ENCODE measurements around the gene TMEM92.

TMEM92 gene

DNA sequence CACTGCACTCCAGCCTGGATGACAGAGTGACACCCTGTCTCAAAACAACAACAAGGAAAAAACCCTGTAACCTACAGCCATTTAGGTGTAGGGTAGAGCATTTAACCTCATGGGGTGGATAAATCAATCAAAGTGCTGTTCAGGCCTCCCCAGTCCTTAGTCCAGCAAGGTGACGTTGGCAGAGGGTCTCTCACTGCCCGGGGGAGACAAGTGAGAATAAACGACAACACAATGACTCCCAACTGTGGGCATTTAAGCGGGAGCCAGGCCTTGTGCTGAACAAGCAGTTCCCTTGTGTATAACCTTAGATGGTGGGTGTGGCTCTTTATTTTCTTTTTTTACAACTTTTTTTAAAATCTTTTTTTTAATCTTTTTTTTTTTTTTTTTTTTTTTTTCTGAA, 29.3 kb downstream of the TMEM92 start:
- no peak for TF ChIP-seq SIN3A (IDR thresholded peaks at IDR 0.05; ENCODE audit: borderline replicate concordance, insufficient read depth, low read length)
- TF ChIP-seq, protein P1, sequence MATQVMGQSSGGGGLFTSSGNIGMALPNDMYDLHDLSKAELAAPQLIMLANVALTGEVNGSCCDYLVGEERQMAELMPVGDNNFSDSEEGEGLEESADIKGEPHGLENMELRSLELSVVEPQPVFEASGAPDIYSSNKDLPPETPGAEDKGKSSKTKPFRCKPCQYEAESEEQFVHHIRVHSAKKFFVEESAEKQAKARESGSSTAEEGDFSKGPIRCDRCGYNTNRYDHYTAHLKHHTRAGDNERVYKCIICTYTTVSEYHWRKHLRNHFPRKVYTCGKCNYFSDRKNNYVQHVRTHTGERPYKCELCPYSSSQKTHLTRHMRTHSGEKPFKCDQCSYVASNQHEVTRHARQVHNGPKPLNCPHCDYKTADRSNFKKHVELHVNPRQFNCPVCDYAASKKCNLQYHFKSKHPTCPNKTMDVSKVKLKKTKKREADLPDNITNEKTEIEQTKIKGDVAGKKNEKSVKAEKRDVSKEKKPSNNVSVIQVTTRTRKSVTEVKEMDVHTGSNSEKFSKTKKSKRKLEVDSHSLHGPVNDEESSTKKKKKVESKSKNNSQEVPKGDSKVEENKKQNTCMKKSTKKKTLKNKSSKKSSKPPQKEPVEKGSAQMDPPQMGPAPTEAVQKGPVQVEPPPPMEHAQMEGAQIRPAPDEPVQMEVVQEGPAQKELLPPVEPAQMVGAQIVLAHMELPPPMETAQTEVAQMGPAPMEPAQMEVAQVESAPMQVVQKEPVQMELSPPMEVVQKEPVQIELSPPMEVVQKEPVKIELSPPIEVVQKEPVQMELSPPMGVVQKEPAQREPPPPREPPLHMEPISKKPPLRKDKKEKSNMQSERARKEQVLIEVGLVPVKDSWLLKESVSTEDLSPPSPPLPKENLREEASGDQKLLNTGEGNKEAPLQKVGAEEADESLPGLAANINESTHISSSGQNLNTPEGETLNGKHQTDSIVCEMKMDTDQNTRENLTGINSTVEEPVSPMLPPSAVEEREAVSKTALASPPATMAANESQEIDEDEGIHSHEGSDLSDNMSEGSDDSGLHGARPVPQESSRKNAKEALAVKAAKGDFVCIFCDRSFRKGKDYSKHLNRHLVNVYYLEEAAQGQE (IDR thresholded peaks at IDR 0.05; ENCODE audit: insufficient read depth in 1 of 2, low read depth in 2 of 2, low read length in 2 of 2) = no peak
- TF ChIP-seq FOXP2 (optimal IDR thresholded peaks at IDR 0.05; ENCODE audit: borderline replicate concordance, extremely low read depth, extremely low read length, insufficient read depth) = no peak
- TF ChIP-seq TAF1 (IDR thresholded peaks at IDR 0.05; ENCODE audit: borderline replicate concordance, insufficient read depth, low read length) = no peak
- TF ChIP-seq POLR2AphosphoS5 (IDR thresholded peaks at IDR 0.05; ENCODE audit: low read depth, low read length) = no peak

DNA sequence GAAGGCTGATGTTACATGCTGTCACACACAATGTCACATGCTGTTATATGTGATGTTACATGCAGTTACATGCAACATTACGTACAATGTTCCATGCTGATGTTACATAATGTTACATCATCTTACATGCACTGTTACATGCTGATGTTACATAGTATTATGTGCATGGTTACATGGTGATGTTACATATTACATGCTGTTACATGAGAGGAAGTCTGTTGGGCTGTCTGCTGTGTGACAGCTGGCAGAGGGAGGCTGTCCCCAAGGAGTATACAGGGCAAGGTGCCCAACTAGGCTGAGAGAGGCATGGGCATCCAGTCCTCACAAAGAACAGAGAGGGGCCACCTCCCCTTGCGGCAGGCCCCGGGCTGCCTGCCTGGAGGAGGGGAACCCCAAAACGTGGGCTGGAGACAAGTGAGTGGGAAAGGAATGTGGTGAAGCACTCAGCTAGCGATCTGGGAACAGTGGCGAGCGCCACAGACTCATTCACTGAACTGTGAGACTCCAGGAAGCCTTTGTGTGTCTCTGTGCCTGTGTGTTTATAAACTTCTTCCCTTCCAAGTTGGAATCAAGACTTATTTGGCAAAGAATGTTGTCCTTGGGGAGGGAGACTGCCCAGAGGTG, 30.6 kb downstream of the TMEM92 start:
- TF ChIP-seq POLR2AphosphoS5 (IDR thresholded peaks at IDR 0.05; ENCODE audit: low read depth, low read length) = no peak

DNA sequence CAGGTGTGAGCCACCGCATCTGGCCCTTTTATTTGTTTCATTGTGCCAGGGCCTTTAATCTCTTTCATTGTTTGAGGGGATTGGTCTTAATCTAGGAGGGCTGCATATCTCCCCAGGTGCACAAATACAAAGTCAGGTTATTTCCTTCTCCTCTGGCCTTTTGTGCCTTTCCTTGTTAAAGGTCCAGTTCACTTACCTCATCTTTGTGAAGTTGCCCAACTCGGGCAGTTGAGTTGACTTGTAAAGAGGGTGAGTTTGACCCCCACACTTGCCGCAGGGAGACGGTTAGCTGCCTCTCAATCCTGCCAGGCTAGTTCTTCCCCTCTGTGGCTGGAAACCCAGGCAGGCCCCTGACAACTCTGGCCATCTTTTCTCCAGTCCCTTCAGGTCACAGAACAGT, 33.4 kb downstream of the TMEM92 start:
- TF ChIP-seq TAF1 (IDR thresholded peaks at IDR 0.05; ENCODE audit: borderline replicate concordance, insufficient read depth, low read length) = no peak
- TF ChIP-seq, protein P1 (IDR thresholded peaks at IDR 0.05; ENCODE audit: insufficient read depth in 1 of 2, low read depth in 2 of 2, low read length in 2 of 2) = no peak
- no peak for TF ChIP-seq POLR2AphosphoS5 (IDR thresholded peaks at IDR 0.05; ENCODE audit: low read depth, low read length)
- TF ChIP-seq SIN3A (IDR thresholded peaks at IDR 0.05; ENCODE audit: borderline replicate concordance, insufficient read depth, low read length) = no peak
- TF ChIP-seq FOXP2 (optimal IDR thresholded peaks at IDR 0.05; ENCODE audit: borderline replicate concordance, extremely low read depth, extremely low read length, insufficient read depth) = no peak

DNA sequence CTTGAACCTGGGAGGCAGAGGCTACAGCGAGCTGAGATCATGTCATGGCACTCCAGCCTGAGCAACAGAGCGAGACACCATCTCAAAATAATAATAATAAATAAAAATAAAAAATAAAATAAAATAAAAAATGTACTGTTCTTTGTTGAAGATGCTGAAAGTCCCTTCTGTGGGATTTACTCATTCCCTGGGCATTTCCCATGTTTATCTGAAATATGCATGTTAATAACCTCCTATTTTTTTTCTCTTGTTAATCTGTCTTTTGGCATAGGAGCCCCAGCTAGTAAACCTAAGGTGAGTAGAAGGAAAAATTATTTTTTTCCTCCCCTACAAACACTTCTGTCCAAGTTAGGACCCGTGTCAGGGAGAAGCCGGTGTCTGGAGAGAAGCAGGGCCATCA, 34.4 kb downstream of the TMEM92 start:
- TF ChIP-seq, protein P1 (IDR thresholded peaks at IDR 0.05; ENCODE audit: insufficient read depth in 1 of 2, low read depth in 2 of 2, low read length in 2 of 2) = no peak
- no peak for TF ChIP-seq POLR2AphosphoS5 (IDR thresholded peaks at IDR 0.05; ENCODE audit: low read depth, low read length)
- TF ChIP-seq TAF1 (IDR thresholded peaks at IDR 0.05; ENCODE audit: borderline replicate concordance, insufficient read depth, low read length) = no peak
- TF ChIP-seq SIN3A (IDR thresholded peaks at IDR 0.05; ENCODE audit: borderline replicate concordance, insufficient read depth, low read length) = no peak
- no peak for TF ChIP-seq FOXP2 (optimal IDR thresholded peaks at IDR 0.05; ENCODE audit: borderline replicate concordance, extremely low read depth, extremely low read length, insufficient read depth)

DNA sequence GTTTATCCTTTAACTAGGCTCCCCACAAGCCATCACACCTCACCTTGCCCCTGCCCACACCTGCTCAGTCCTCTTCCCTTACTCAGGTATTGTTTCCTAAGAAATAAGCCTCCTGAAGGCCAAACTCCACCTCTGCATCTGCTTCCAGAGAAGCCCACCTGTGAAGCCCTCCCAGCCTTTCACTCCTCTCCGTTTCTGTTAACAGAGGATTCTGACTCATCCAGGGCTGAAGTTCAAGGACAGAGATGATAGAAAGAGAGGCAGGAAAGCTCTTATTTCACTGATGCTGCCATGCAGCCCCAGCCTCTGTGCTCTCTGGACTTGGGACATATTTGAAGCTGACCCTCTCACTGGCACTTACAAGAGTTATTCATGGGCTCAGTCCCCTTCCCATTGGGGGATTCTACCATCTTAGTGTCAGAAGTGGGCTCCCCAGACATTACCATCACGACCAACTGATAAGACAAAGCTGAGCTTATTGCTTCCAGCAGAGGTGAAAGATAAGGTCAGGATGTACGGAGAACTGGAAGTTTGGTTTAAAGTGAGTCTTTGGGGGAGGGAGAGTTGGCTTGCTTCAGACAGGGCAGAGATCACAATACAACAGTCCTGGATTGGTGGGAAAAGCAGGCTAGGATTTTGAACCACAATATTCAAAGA, 36.3 kb downstream of the TMEM92 start:
- TF ChIP-seq POLR2AphosphoS5 (IDR thresholded peaks at IDR 0.05; ENCODE audit: low read depth, low read length) = no peak
- TF ChIP-seq, protein P1 (IDR thresholded peaks at IDR 0.05; ENCODE audit: insufficient read depth in 1 of 2, low read depth in 2 of 2, low read length in 2 of 2) = no peak
- TF ChIP-seq FOXP2 (optimal IDR thresholded peaks at IDR 0.05; ENCODE audit: borderline replicate concordance, extremely low read depth, extremely low read length, insufficient read depth) = no peak
- no peak for TF ChIP-seq TAF1 (IDR thresholded peaks at IDR 0.05; ENCODE audit: borderline replicate concordance, insufficient read depth, low read length)
- TF ChIP-seq SIN3A (IDR thresholded peaks at IDR 0.05; ENCODE audit: borderline replicate concordance, insufficient read depth, low read length) = no peak
